ENCODE results near the gene GPANK1.

DNA sequence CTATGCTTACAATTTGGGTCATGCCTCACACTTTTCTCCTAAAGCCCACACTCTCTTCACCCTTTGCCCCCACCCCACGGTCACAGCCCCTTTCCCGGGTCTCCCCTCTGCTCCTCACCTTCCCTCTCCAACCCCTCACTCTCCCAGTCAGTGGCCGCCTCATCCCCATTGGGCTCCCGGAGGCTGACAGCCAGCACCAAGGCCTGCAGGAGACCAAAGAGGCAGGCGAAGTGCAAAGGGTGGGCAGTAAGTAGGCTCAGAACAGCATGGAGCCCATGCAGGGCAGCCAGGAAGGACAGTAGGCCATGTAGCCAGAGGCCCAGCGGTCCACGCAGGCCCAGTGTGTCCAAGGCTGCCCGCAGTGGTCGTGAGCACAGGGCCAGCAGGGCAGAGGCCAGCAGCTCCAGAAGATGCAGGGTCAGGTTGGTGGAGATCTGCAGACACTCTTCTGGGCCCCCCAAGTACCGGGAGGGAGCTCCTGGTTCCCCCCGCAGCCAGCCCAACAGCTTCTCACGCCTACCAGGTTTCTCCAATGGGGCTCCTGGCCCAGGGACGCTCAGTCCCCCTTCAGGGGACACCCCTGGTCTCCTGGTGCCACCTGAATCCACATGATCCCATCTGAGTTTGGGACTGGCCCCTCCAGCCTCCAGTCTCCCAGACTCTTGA lies 5.7 kb downstream of the GPANK1 start:
- TF ChIP-seq, protein P1, sequence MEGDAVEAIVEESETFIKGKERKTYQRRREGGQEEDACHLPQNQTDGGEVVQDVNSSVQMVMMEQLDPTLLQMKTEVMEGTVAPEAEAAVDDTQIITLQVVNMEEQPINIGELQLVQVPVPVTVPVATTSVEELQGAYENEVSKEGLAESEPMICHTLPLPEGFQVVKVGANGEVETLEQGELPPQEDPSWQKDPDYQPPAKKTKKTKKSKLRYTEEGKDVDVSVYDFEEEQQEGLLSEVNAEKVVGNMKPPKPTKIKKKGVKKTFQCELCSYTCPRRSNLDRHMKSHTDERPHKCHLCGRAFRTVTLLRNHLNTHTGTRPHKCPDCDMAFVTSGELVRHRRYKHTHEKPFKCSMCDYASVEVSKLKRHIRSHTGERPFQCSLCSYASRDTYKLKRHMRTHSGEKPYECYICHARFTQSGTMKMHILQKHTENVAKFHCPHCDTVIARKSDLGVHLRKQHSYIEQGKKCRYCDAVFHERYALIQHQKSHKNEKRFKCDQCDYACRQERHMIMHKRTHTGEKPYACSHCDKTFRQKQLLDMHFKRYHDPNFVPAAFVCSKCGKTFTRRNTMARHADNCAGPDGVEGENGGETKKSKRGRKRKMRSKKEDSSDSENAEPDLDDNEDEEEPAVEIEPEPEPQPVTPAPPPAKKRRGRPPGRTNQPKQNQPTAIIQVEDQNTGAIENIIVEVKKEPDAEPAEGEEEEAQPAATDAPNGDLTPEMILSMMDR (IDR thresholded peaks at IDR 0.05; ENCODE audit: insufficient read depth, low read length): no peak
- no peak for TF ChIP-seq GABPA (IDR thresholded peaks at IDR 0.05; ENCODE audit: low read depth)
- 0 out of 2 replicates have a peak, but pooled peaks have one; percentile 9 for TF ChIP-seq POLR2AphosphoS5 (IDR thresholded peaks at IDR 0.05; ENCODE audit: low read depth)
- TF ChIP-seq, protein P2, sequence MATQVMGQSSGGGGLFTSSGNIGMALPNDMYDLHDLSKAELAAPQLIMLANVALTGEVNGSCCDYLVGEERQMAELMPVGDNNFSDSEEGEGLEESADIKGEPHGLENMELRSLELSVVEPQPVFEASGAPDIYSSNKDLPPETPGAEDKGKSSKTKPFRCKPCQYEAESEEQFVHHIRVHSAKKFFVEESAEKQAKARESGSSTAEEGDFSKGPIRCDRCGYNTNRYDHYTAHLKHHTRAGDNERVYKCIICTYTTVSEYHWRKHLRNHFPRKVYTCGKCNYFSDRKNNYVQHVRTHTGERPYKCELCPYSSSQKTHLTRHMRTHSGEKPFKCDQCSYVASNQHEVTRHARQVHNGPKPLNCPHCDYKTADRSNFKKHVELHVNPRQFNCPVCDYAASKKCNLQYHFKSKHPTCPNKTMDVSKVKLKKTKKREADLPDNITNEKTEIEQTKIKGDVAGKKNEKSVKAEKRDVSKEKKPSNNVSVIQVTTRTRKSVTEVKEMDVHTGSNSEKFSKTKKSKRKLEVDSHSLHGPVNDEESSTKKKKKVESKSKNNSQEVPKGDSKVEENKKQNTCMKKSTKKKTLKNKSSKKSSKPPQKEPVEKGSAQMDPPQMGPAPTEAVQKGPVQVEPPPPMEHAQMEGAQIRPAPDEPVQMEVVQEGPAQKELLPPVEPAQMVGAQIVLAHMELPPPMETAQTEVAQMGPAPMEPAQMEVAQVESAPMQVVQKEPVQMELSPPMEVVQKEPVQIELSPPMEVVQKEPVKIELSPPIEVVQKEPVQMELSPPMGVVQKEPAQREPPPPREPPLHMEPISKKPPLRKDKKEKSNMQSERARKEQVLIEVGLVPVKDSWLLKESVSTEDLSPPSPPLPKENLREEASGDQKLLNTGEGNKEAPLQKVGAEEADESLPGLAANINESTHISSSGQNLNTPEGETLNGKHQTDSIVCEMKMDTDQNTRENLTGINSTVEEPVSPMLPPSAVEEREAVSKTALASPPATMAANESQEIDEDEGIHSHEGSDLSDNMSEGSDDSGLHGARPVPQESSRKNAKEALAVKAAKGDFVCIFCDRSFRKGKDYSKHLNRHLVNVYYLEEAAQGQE (IDR thresholded peaks at IDR 0.05; ENCODE audit: insufficient replicate concordance, low read depth): no peak

All from HL-60 (cell line).